ENCODE data around the gene ISOC2.
A peak's percentile ranks its signal among the peaks of the same experiment; 100 is the strongest.
"Not testable (repeated sequence)": the region's sequence is repeated elsewhere in the genome, so short reads cannot be mapped to it uniquely, and the experiment has no call there.

Gene ISOC2

GRCh38 chr19:55456347-55456746, 5.1 kb downstream of the ISOC2 start:
- no peak for DNase-seq

GRCh38 chr19:55455576-55456235, 5.7 kb downstream of the ISOC2 start:
- no peak for DNase-seq

GRCh38 chr19:55454787-55455243, 6.6 kb downstream of the ISOC2 start:
- peak; percentile 85 for DNase-seq

GRCh38 chr19:55453511-55454260, 7.8 kb downstream of the ISOC2 start:
- DNase-seq = no peak

GRCh38 chr19:55452749-55453346, 8.6 kb downstream of the ISOC2 start:
- peak; percentile 94 for DNase-seq

GRCh38 chr19:55451965-55452748, 9.3 kb downstream of the ISOC2 start:
- no peak for DNase-seq

GRCh38 chr19:55451163-55451964, 10.1 kb downstream of the ISOC2 start:
- DNase-seq = peak; percentile 51

GRCh38 chr19:55449469-55449868, 12.0 kb downstream of the ISOC2 start:
- DNase-seq = no peak

- DNase-seq = not testable (repeated sequence)
These were observed 13.3 kb downstream of the ISOC2 start for GRCh38 chr19:55448175-55448490.

- peak; percentile 68 for DNase-seq
These were observed 13.8 kb downstream of the ISOC2 start for GRCh38 chr19:55447421-55448174.

GRCh38 chr19:55446060-55446459, 15.4 kb downstream of the ISOC2 start:
- no peak for DNase-seq

GRCh38 chr19:55444646-55445045, 16.8 kb downstream of the ISOC2 start:
- no peak for DNase-seq

- no peak for DNase-seq
These were observed 17.5 kb downstream of the ISOC2 start for GRCh38 chr19:55443824-55444480.

GRCh38 chr19:55443045-55443823, 18.2 kb downstream of the ISOC2 start, which contains the start of gene SHISA7:
Gene SHISA7 (minus strand): TSS chr19:55443300. CDS start chr19:55442863, 437 bp downstream.
- no peak for DNase-seq

GRCh38 chr19:55442372-55442961, 19.0 kb downstream of the ISOC2 start:
- no peak for DNase-seq

GRCh38 chr19:55441692-55442321, 19.6 kb downstream of the ISOC2 start:
- DNase-seq = no peak

GRCh38 chr19:55441319-55441691, 20.1 kb downstream of the ISOC2 start:
- DNase-seq = no peak

- peak; percentile 64 for DNase-seq
These were observed 20.9 kb downstream of the ISOC2 start for GRCh38 chr19:55440411-55441105.

GRCh38 chr19:55439052-55439451, 22.4 kb downstream of the ISOC2 start:
- DNase-seq = no peak
